Fibroblast of the conjunctiva (primary cell): ENCODE data around the gene PSD4.

ENCODE experiments used
- DNase-seq: peaks from one replicate; pipeline ENCODE4 v3.0.0-alpha.2; 2010; ENCODE audit warnings: low read depth

The PSD4 gene

DNA sequence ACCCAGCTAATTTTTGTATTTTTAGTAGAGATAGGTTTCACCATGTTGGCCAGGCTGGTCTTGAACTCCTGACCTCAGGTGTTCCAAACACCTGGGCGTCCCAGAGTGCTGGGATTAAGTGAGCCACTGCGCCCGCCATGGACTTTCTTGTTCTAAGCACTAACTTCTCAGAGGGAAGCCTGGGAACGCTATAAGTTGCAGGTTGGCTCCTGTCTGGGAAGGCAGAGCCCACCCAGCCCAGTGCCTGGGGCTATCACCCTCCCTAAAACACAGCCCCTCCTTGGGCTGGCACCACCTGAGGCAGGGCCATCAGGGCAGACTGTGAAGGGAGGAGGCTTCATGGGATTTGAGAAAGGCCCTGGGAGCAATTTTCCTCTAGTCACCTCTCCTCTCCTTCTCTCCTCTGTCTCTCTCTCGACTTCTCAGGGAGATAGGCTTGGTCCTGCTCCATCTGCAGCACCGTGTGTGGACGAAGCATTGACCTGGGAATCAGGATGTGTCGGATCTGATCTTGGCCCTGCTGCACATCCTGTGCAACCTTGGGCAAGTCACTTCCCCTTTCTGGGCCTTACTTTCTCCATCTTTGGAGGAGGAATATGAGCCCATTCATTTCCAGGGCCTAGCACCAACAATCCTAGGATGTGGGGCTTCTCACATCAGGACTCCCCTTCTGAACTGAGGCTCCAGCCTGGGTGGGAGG, 10.9 kb downstream of the PSD4 start:
- DNase-seq: no peak

DNA sequence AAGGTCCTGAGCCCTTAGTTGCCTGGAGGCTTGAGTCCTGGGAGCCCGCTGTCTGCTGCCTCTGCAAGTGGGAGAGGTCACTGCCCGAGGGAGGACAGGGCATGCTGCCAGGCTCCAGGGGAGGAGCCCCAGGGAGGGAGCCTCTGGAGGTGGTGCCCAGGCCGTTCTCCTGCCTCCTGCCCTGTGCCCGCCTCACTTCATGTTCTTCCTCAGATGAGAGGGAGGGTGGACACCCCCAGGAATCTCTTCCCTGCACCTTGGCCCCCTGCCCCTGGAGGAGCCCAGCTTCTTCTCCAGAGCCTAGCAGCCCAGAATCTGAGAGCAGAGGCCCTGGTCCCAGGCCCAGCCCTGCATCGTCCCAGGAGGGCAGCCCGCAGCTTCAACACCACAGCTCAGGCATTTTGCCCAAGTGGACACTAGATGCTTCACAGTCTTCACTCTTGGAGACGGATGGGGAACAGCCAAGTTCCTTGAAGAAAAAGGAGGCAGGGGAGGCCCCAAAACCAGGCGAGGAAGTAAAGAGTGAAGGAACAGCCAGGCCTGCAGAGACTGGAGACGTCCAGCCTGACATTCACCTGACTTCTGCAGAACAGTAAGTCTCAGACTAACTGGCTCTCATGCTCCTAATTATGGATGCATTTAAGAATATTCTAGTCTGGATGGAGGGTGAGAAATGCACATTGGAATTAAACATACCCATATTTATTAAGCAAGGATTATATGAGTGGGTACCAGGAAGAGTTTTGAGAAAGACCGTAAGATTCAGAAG, 12.1 kb downstream of the PSD4 start:
- DNase-seq: no peak

DNA sequence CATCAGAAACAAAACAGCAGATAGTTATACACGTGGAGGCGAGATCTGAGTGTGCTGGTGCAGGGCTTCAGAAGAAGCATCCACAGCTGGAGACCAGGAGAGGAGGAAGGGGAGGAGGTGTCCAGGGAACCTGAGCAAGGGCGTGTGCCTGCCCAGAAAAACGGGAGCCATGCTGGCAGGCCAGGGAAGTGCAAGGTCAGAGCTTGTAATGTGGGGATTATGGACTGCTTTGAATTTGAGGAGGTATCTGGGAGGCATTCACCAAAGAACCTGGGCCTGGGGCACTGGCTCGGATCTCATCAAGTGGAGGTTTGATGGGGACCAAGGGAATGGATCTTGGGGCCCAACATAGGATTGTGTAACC, 12.6 kb downstream of the PSD4 start:
- no peak for DNase-seq

DNA sequence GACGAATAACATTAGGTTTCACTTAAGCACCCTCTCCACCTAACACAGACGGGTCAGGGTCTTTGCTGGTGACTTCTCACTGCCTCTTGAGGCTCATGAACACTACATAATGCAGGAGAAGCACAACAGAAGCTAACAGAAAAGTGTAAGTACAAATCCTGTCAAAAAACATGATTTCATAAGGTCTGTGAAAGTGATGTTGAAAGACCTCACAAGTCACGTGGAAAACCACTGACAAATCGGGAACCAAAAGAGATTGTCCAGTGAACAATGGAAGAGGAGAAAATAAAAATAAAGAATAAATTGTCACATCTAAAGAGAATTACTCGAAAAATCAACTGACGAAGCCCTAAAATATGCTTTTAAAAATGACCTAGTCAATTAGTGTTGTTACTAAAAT, 14.0 kb downstream of the PSD4 start:
- DNase-seq: no peak

DNA sequence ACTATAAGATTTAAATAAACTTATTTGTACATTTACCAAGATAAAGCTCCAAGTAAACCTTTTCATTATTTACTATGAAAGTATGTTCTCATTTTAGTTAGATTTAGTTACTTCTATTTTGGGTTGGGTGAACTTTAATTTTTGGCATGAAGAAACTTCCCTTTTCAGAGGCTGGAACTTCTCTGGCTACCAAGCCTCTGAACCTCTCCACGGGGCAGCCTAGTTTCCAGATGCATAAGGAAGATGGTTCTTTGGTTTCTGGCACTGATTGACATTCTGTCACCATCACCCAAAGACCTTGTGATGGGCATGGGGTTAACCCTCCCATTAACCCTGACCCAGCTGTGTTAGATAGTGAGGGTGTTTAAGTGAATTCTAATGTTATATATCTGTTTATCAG, 17.1 kb downstream of the PSD4 start:
- no peak for DNase-seq

DNA sequence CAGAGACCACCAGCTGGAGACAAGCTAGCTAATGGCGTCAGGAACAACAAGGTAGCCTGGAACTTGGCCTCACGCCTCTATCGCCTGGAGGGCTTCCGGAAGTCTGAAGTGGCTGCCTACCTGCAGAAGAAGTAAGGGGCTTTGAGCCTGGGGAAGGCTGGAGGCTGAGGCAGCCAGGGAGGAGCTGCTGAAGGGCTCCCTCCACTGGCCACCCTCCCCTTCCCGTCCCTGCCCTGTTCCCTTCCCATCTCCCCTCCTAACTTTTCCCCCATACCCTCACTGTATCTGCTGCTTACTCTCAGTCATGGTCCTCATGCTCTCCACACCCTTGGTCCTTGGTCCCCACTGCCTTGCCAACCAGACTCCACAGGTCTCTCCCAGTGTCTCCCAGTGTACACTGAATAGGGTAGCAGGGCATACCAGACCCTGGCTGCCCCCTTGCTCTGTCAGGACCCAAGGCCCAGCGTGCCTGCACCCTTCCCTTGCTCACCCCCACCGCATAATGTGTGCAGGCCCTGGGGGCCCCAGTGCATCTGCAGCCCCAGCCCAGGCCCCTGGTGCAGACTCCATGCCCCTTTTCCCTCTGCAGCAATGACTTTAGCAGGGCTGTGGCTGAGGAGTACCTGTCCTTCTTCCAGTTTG, 18.8 kb downstream of the PSD4 start:
- no peak for DNase-seq

DNA sequence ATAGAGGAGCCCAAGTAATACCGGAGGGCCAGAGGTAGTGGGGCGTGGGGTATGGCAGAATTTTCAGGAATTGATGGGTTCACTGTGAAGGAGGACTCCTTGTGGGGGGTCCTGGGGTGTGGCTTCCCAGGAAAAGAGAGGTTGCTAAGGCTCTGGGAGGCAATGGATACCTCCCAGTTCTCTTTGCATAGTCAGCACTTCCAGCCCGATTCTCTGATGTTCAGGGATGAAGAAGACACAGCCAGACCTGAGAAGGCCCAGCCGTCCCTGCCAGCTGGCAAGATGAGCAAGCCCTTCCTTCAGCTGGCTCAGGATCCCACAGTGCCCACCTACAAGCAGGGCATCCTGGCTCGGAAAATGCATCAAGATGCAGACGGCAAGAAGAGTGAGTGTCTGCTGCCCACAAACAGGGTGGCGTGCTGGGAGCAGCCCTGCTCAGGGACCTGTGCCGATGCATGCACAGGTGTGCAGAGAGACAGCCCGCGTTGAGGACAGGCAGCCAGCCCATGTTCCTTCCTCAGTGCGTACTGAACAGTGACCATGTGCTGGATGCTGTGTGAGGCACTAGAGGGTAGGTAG, 22.2 kb downstream of the PSD4 start:
- DNase-seq: no peak

DNA sequence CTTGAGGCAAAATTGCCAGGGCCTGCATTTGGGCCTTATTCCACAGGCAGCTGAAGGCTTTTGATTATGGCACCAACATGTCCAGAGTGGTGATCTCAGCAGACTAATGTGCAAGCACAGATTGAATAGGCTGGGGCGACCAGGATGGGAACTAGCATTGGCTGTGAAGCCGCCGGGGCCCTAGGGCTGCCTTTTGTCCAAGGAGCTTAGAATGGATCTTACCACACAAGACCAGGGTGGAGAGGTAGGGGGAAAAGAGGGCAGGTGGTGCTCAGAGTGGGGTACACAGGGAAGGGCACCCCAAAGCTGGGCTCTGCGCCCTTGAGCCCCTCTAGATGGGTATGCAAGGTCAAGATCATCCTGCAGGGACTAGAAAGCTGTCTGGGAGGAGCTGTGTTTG, 23.1 kb downstream of the PSD4 start:
- DNase-seq: no peak

DNA sequence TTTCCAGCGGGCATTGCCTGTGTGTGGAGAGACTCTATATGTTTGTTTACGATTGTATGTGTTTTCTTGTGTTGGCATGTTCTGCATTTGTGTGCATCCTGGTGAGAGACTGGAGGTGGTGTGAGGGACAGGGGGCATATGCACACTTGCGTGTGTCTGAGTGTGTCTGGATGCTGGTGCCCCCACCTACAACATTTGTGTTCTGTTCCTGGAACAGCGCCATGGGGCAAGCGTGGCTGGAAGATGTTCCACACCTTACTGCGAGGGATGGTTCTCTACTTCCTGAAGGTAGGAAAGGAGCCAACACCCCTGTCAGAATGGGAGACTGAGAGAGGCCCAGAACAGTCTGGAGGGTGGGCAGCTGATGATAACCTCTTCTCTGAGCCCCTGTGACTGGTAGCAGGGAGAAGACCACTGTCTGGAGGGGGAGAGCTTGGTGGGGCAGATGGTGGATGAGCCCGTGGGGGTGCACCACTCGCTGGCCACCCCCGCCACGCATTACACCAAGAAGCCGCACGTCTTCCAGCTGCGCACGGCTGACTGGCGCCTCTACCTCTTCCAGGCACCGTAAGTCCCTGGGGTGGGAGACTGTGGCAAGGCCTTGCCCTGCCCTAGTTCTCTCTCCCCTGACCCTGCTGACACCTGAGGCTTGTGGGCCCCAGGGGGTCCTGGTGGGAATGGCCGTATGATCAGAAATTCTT, 23.7 kb downstream of the PSD4 start:
- DNase-seq: no peak

DNA sequence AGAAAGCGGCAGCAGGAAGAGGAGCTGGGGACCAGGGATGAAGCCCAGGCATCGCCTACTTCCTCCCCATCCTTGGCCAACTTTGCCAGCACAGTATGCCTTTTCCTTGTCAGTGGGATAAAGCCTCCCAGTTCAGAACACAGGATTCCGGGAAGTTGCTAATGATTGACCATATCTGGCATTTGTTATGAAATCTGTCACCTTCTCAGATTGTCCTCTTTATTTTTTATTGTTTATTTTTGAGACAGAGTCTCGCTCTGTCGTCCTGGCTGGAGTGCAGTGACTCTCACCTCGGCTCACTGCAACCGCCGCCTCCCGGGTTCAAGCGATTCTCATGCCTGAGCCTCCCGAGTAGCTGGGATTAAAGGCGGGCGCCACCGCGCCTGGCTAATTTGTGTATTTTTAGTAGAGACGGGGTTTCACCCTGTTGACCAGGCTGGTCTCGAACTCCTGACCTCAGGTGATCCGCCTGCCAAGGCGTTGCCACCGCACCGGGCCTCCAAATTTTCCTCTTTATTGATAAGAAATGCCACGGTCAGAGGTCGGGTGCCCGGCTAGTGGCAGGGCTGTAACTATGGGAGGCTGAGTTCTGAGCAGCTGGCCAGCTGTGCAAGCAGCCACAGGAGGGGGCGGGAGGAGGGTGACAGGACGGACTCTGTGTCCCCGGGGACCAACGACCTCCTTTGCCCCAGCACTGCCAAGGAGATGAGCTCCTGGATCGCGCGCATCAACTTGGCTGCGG, 24.4 kb downstream of the PSD4 start:
- DNase-seq: no peak

DNA sequence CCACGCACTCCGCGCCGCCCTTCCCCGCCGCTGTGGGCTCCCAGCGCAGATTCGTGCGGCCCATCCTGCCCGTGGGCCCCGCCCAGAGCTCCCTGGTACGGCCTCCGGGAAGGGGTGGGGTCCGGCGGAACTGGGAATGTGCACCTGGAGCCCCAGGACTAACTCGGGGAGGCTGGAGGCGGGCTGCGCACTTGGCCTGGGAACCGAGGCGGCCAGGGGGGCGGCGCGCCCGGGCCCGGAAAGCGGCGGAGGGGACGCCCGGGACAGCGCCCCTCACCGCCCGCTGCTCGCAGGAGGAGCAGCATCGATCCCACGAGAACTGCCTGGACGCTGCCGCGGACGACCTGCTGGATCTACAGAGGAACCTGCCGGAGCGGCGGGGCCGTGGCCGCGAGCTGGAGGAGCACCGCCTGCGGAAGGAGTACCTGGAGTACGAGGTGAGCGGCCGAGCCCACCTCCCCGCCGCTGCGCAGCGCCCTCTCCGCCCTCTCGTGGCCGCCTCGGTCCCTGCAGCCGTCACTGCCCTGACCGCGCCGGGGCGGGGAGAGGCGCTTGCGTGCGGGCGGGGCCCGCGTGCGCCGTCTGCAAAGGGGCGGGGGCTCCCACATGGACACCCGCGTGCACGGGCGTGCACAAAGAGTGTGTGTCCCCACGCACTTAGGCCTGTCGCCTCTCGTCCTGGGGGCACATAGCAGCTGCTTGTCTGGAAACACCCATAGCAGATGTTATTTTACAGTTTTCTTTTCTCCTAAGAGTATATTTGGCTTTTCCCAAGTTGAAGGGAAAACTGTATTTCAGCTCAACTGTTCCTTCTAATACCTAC, 25.2 kb downstream of the PSD4 start:
- DNase-seq: peak; percentile 45

DNA sequence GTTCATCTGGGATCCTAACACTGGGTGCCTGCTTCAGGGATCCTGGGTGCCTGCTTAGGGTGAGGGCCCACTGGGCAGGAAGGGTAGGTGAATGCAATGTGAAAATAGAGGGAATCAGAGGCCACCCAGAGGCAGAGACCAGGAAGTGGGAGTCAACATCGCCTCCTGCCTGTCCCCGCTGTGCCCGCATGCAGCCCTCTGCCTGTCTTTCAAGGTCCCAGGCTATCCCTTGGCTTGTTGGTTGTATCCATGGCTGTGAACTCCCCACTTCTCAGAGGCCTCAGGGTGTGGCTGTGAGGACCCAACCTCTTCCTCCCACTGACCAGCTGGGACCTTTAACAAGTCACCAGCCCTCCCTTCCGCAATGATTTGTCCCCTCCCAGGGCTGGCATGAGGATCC, 26.5 kb downstream of the PSD4 start:
- no peak for DNase-seq

DNA sequence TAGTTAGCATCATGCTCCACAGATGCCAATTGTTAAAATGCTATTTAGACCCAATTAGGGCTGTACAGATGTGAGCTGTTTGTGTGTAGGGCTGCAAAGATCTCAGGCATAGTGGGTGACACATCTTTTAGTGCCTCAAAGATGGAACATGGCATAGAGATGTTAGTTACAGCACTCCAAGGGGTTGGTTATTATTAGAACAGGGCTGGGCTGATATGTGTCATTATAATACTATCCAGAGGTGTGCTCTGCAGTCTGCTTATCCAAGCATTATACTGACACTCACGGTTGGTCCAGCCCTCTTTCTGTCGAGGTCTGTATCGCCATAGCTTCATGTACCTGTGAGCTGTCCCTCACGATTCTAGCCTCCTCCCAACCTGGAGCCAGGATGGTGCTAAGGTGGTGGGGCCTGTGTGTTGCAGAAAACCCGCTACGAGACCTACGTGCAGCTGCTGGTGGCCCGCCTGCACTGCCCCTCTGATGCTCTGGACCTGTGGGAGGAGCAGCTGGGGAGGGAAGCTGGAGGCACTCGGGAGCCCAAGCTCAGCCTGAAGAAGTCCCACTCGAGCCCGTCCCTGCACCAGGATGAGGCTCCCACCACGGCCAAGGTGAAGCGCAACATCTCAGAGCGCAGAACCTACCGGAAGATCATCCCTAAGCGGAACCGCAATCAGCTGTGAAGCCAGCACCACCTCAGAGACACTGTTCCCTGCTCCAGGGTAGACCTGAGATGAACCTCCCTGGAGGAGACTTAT, 27.1 kb downstream of the PSD4 start:
- no peak for DNase-seq

DNA sequence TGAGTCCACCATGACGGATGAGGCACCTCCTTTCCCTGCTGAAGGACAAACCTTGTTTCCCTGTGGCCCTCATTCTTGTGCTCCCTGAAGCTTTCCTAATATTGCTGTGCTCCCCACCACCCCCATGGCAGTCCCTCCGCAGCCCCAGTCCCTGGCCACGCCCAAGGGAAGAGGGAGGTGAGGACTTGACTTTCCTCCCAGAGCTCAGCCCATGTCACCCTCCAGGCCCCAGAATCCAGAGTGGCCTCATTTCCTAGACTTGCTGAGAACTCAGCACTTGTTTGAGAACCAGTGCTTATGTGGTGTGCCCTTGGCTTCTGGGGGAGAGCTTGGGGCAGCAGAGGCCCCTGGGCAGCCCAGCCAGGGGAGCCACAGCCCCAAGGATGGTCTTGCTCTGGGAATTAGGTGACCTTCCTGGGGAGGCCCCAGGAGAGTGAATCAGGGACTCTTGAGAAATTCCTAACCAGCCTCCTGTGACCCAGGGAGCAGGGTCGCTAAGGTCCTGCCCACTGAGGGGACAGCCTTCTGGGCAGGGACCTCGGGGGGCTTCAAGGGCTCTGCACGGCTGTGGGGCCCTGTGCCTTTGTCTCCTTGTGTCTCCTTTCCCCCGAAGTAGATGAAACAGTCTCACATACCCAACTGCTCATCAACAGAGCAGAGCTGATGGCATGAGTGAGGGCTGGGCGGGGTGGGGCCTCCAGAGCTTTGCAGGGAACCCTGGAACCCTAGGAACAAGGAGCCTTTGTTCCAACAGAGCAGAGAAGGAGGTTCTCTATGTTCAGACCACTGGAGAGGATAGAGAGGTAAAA, 27.9 kb downstream of the PSD4 start:
- DNase-seq: no peak

DNA sequence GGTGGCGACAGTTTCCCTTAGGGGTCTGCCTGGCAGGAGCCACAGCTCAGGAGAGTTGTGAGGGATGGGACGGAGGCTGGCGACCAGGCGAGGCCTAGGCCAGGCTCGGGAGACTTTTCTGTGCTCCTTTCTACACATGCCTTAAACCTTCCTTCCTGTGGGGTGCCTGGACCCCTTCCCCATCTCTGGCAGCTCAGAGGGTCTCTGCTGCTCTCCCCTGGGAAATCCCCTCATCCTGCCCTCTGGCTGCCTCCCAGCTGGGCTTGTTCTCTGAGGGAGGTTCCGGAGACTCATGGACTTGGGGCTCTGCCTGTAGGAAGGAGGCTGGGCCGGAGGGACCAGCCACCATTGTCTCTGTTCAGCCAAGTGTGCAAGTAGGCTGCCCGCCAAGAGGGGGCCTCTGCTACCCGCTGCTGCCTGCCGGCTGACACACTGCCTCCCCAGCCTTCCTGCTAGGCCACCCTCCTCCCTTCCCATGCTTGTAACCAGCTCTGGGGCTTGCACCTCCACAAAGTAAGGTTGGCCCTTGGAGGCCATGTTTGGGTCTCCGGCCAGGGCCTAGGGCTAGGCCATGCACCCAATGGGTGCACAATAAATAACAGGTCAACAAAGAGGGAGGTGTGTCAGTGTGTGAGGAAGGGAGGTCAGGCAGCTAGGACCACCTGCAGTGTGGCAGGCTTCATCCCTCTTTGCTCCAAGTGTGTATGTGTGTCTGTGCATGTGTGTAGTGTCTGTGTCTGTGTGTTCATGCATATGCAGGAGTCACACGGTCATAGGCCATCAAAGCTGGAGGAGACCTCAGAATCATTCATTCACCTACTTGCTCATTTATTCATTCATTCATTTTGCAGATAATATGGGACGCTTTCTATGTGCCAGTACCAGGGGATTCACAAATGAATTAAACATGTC, 28.8 kb downstream of the PSD4 start:
- DNase-seq: no peak

DNA sequence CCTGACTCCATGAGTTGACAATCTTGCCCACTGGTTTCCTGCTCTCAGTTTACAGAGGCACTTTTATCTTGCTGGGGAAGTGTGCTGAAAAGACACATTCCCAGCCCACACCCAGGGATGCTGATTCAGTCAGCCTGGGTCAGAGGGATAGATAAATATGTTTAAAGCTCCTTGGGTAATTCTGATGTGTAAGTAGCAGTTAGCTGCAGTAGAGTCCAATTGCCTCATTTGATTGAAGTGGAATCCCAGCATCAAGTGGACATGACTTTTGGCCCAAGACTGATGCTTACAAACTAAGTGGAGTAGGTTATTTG, 29.4 kb downstream of the PSD4 start:
- DNase-seq: no peak

DNA sequence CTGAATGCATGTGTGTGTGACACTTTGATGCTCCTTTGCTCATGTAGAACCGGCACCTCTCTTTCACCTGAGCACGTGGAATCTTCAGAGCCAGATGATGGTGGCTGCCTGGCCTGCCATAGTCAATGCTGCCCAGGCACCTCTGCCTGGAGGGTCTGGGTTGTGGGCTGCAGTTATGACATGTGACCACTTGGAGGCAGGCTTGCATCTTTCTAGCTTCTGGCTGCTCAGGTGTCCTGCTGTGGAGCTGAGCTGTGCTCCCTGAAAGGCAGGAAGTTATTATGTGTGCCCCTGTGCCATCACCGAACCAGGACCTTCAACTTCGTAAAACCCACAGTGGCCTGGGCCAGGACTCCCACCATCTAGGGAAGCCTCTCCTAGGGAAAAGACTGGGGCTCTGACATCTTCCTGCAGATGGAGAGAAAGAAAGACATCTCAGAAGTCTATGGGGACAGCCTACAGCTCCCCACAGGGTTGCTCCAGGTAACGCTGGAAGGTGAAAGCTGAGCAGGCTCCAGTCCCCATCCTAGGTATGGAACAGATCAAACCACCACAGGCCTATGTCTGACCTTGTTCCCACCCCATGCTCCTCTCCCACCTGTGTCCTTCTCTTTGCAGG, 30.2 kb downstream of the PSD4 start:
- peak; percentile 55 for DNase-seq

DNA sequence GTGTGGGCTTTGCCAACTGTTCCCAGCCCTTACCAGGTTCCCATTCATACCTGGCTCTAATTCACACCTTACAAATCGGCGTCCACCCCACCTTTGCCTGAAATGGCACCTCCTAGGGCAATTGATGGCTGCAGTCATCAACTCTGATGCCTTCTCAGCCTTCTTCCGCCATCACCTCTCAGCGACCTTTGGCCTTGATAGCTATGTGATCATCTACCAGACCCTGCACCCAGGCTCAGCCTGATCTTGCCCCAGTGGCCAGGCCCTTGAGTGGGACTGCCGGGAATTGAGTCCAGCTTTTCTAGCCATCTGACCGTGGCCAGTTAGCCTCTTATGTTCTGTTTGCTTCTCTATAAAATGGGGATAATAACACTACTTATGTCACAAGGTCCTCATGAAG, 32.5 kb downstream of the PSD4 start:
- no peak for DNase-seq
